Measurements from ENCODE around the gene WNT8A. TPM values are rescaled to one million over a fixed set of nuclear protein-coding genes. Genes with fewer than 3 reads are reported as not detected.

WNT8A gene, protein sequence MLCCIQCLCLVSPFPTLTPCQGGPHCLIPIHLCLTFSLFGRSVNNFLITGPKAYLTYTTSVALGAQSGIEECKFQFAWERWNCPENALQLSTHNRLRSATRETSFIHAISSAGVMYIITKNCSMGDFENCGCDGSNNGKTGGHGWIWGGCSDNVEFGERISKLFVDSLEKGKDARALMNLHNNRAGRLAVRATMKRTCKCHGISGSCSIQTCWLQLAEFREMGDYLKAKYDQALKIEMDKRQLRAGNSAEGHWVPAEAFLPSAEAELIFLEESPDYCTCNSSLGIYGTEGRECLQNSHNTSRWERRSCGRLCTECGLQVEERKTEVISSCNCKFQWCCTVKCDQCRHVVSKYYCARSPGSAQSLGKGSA
- total RNA-seq: not detected in 2 replicates

DNA sequence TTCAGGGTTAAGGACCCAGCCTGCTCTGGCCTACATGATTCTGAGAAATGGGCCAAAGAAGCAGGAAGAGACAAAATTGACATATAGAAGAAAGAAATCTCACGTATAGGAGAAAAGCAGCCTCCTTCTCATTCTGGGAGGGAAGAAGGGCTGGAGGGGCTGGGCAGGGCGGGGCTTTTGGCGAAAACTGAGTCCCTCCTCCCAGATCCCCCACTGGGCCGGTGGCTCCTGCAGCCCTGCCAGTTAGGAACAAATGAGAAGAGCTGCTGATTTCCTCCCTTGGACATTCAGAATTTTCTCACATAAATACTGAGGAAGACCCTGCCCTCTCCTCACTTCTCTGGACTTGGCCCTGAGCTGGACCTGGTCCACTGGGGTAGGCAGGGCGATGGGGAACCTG is at the start of gene WNT8A:
TSS of gene WNT8A (plus strand) at position 332 of the 400 bp plus-strand sequence. CDS start 95 bp downstream, outside the sequence.

GRCh38 chr5:138138949-138139780 is 55.3 kb downstream of the WNT8A start, which contains the start of gene NME5:
NME5 (minus strand) TSS chr5:138139428; CDS start chr5:138138780, 648 bp downstream.

Other genes starting within 250 kb of the WNT8A start
- not detected in 2 replicates for gene MYOT, start 216.2 kb upstream of the WNT8A start, total RNA-seq
- not detected in 2 replicates for gene PKD2L2, start 194.6 kb upstream of the WNT8A start, total RNA-seq
- 15.2 and 18.5 TPM in 2 replicates for gene FAM13B, start 51.0 kb upstream of the WNT8A start, total RNA-seq
- 2.5 and 2.7 TPM in 2 replicates for gene NME5, start 55.4 kb downstream of the WNT8A start, total RNA-seq
- gene BRD8, start 94.6 kb downstream of the WNT8A start, total RNA-seq: 29.1 and 38.6 TPM in 2 replicates
- 8.9 and 21.6 TPM in 2 replicates for gene KIF20A, start 95.1 kb downstream of the WNT8A start, total RNA-seq
- 19.5 and 21.6 TPM in 2 replicates for gene CDC23, start 129.3 kb downstream of the WNT8A start, total RNA-seq
- 0.03 TPM in 1 of 2 replicates, not detected in the other for gene GFRA3, start 190.6 kb downstream of the WNT8A start, total RNA-seq
- 0.69 and 1.8 TPM in 2 replicates for gene CDC25C, start 247.8 kb downstream of the WNT8A start, total RNA-seq